GM12864 (cell line): ENCODE data around the gene ZXDC.

Source experiments
- DNase-seq: peaks from one replicate; pipeline ENCODE4 v3.0.0-alpha.2; 2011; ENCODE audit warnings: low read depth
- H3K4me3 ChIP-seq: 2 replicates; pipeline ENCODE4 v1.5.1; 2011; ENCODE audit warnings: mild to moderate bottlenecking, low read depth, low read length, control low read depth
- CTCF ChIP-seq: IDR thresholded peaks from 2 replicates; pipeline ENCODE4 v1.5.1; 2011; ENCODE audit warnings: low read depth, mild to moderate bottlenecking, moderate library complexity, low read length, control low read depth, inconsistent platforms; ENCODE audit errors: missing control alignments

Gene ZXDC

DNA sequence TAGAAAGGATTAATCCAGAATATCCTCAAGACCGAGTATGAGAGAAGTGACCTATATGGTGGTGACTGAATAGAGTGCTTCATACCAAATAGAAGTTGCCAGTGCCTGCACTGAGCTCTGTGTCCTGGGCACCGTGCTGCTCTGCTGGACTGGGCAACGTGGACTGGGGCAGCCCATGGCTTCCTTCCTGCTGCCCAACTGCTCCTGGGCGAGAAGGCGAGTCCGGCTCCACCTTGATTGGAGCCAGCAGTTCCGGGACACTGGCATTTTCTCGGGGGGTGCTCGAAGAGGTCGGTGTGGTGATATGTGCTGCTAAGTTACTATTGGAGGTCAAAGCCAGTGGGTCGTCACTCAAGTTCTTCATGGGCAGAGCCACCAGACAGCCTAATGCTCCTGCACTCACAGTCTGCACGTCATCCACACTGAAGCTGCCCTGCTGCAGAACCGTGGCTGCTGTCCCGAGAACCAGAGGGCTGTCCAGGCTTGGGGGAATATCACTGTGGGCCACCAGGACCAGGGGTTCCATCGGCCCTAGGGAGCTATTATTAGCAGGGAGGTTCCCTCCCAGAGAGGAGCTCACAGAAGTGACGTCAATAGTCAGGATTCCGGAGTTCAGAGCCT is 14.1 kb downstream of the ZXDC start:
- TF ChIP-seq CTCF = no peak
- H3K4me3 ChIP-seq = no peak overlapping the region
- no peak for DNase-seq

DNA sequence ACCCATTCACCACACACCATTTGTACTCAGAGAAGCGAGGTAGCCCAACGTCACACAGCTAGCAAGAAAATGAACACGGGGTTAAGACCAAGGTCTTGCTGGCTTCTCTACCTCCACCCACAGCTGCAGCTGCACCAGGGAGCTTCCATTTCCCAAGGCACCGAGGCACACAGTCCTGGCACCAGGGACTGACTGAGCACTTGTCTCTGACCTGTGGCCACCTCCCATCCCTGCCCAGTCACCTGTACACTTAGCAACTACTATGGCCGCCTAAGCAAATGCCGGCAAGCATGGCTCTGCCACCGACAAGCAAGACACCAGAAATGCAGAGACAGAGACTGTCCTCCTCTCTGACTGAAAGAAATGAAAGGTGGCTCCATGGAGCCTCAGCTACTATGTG is 15.3 kb downstream of the ZXDC start:
- DNase-seq = no peak
- no peak for TF ChIP-seq CTCF

GRCh38 chr3:126459763-126460127 is 15.9 kb downstream of the ZXDC start:
- H3K4me3 ChIP-seq = no peak overlapping the region
- TF ChIP-seq CTCF = no peak
- no peak for DNase-seq

More for the DNA sequence above, 15.3 kb downstream of the ZXDC start:
- no peak overlapping the region for H3K4me3 ChIP-seq

DNA sequence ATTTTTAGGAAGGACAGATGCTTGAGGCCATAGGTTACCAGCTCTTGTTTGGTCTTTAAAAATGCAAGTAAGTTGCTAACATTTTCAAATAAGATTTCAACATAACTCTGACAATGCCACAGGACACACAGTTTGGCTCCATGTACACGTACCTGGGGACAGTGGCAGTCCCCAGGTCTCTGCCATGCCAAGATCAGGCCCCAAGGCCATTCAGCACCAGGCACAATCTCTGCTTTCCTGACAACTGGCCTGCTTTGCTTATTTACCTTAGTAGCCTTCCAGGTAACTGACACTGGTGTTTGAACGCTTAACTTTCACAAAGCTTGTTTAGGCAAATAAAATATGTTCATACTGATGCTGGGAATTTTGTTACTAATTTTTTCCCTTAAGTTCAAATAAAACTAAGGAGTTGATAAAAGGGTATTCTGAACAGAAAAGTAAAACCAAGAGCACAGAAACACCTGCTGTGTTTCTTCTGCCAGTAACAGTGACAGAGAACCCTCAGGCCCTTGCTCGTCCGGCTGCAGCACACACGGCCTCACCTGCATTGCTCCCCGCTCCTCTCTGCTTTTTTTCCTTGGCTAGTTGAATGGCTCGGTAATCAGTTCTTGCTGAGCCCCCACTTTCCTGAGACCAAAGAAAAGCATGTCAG is 16.5 kb downstream of the ZXDC start:
- no peak overlapping the region for H3K4me3 ChIP-seq
- TF ChIP-seq CTCF = no peak
- no peak for DNase-seq

- no peak overlapping the region for H3K4me3 ChIP-seq
- TF ChIP-seq CTCF = no peak
- no peak for DNase-seq
Observed at GRCh38 chr3:126456766-126457388, 18.8 kb downstream of the ZXDC start.

GRCh38 chr3:126456211-126456610 is 19.5 kb downstream of the ZXDC start:
- no peak for TF ChIP-seq CTCF
- DNase-seq = no peak

More at GRCh38 chr3:126456211-126456610, 19.5 kb downstream of the ZXDC start:
- H3K4me3 ChIP-seq = no peak overlapping the region
